SW480 (cell line): ENCODE results near the gene ADGRL3.

Experiments
- DNase-seq: peaks from one replicate; pipeline ENCODE4 v3.0.0-alpha.2; 2016; ENCODE audit warnings: low spot score

The ADGRL3 gene

DNA sequence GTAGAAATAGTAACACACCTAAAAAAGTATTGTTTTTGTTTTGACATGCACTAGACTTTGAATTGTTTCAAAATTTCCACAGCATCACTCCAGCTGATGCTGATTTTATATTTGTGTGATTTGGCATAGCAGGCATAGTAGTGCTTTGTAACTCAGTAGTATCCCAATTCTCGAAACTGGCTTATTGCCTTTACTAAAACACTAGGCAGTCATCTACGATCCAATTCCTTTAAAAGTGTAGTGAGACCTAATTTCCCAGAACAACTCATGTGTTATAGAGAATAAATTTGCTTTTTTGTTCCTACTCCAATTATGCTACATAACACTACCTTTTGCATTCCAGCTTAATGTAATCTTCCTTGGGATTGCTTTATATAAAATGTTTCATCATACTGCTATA is 797.7 kb downstream of the ADGRL3 start:
- DNase-seq = no peak

DNA sequence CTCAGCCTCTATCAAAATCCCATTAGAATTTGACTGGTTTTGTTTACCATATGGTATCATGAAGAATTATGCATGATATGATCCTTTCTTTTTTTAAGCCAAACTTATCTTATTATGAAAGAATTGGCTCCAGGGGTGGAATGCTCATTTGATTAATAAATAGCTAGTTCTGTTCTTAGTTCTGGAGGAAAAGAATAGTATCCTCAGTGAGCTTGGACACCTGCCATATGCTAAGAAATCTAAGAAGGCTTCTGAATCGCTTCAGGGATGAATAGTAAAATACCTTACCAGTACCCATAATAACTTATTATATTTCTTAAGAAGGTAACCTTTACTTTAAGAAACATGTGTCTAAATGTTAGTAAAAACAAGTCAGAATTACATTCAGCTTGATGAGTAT is 803.6 kb downstream of the ADGRL3 start:
- no peak for DNase-seq

DNA sequence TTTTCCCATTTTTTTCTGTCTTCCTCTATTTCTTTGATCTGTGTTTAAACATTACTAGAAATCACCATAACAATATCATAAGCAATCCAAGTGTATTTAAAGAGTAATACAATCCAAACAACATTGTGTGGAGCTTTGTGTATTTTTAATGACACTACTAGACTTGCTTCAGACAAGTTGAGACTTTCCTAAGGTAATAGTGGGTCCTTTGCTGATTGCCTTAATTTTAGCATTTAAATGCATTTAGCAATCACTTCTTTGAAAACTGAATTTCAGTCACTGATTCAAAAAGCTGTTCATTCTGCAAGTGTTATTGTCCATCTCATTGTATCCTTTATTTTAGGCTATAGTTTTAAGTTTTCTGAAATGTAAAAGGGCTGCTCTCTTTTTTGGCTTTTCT is 804.8 kb downstream of the ADGRL3 start:
- no peak for DNase-seq

DNA sequence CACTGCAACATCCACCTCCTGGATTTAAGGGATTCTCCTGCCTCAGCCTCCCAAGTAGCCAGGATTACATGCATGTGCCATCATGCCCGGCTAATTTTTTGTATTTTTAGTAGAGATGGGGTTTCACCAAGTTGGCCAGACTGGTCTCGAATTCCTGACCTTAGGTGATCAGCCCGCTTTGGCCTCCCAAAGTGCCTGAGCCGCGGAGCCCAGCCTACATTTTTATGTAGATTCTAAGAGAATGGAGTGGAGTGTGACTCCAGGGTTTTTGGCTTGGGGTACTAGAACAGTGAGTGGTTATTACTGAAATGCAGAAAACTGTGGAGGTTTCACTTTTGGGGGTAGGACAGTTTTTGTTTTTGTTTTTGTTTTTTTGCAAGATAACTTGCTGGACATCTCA is 806.0 kb downstream of the ADGRL3 start:
- no peak for DNase-seq

DNA sequence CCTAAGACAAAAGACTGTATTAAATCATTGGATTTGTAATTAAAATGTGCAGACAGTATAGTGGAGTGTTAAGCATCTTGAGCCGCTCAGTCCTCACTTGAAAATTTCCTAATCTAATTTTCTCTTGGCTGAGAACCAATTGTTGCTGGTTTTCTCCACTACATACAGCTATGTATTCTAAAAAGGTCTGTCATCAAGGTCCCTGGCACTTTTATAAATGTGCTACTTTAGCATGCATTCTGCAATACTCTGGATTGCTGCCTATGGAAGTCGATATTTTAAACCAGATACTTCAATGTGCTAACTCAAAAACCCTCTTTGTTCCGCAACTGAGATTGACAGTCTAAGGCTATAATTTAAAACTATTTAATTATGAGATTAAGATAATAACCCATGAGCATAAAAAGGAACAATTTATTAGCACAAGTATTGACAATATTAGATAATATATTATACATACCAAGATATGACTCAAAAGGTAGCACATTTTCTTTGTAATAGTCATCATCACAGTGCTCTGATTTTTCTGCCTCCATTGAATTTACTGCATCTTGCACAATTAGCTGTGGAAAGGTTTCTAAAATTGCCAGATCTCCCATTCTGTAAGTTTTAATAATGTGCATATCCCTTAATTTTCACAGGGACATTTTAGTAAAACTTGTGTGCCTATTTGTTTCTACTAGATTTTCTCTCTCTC is 815.1 kb downstream of the ADGRL3 start:
- DNase-seq = no peak

DNA sequence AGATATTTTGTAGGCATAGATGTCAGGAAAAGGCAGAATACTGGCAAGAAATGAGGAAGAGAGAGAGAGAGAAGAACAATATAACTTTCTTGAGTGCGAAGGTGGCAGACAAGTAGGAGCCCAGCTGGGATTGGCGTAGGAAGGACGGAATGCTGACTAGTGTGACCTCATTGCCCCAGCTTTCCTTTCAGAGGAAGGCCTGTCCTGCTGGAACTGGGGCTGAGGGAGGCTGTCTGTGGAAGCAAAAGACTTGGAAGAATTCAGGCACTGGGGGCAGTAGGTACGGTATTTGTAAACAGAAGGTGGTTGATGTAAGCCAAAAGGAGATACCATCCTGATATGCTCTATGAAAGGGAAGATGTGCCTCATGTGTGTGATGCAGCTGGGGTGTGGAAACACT is 818.4 kb downstream of the ADGRL3 start:
- DNase-seq = no peak

DNA sequence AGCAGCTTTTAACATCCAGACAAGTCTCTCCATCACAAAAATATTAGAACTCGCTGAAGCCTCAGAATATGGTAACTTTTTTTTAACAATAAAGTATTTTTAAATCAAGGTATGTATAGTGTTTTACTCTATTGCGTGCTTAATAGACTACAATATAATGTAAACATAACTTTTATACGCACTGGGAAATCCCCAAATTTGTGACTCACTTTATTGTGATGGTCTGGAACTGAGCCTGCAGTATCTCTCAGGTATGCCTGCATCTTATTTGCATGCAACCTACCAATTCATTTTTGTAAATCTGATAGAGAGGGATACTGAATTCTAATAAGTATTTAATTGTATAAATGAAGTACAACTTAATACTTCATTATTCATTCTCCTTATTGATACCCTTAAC is 823.5 kb downstream of the ADGRL3 start:
- no peak for DNase-seq

DNA sequence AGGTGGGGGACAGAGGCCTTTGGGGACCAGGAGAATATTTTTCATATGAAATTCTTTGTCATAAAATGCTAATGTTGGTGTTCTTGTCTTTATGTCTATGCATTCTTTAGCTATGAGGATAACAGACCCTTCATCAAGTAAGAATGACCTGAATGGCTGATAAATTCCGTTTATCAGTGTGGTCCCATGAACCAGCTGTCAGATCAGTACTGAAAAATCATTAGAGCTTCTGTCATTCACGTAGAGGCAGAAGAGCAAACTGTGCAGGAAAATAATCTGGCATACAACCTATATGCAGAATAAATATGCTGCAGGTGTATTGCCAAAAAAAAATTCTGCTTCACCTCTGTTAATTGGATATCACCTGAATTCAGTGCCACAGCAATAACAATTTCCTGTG is 828.6 kb downstream of the ADGRL3 start:
- no peak for DNase-seq

DNA sequence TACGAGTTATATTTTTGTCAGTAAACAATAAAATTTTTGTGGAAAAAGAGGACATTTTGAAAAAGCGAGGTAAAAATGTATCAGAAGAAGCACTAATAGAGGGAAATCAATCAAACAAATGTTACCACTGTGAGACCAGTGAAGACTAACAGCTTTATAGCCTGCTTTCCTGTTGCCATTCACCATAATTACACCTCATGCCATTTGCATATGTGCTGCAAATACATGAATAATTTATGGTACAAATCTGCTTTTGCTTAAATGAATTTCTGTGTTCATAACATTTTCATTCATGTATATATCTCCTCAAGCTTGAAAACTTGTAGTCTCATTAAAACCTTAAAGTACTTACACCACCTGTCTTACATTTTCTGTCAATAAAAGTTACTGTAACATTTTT is 830.8 kb downstream of the ADGRL3 start:
- DNase-seq = no peak

DNA sequence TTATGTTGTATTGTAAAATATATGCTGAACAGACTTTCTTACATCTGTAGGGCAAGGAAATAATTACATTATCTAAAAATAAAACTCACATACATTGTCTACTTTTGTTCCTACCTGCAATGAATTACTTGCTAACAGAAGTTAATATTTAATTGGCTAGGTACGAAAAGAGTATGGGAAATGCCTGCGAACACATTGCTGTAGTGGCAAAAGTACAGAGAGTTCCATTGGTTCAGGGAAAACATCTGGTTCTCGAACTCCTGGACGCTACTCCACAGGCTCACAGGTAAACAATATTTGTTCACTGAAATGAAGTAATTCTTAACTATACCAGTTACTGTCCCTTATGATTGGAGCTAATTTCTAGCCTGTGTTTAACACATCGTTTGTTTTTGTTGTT is 837.4 kb downstream of the ADGRL3 start:
- DNase-seq = no peak

DNA sequence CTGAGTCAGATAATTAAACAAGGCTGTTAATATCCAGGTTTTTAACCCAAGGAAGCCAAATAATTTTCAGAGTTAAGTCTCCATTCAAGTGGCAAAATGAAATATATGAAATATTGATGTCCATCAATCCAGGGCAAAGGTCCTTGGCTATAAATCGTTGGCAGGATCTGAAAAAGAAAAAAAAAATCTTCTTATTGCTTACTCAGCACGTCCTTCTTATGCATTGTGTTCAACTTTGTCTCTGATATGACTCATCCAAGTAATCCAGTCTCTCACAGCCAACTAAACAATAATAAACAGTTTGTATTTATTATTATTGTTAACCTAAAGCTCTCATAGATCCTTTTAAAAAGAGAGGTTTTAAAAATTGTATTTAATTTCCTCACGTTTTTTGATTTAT is 851.2 kb downstream of the ADGRL3 start:
- no peak for DNase-seq

DNA sequence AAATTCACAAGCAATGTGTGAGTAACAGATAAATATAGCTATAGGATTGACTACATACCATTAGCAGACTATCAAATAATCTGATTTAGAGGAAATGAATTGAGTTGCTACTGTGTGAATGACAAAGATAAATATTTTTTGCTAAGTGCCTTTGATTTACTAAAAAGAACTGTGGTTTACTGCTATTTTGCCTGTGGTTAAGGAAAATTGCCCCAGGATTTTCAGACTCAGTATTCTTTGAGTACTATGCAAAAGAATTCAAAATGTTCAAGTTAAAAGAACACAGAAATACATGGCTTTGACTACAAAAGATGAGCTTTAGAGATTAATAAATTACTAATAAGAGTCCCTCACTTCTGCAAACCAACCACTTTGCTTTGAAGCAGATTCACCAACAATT is 853.8 kb downstream of the ADGRL3 start:
- no peak for DNase-seq

DNA sequence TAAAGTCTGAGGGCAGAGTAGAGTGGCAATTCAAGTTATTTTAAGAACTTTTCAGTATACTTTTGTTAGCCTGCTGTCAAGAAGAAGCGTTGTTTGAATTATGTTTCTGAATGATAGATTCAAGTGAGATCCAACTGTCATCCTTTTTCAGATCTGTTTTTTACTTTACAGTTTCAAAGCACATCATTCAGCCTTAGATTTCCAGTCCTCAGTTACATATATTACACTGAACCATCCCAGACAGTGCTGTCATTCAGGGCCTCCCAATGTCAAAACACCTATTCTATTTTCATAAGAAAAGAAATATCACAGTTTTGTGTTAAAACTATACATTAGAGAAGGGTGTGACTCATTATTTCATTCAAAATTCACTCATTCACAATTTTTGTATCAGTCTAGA is 856.9 kb downstream of the ADGRL3 start:
- DNase-seq = no peak

DNA sequence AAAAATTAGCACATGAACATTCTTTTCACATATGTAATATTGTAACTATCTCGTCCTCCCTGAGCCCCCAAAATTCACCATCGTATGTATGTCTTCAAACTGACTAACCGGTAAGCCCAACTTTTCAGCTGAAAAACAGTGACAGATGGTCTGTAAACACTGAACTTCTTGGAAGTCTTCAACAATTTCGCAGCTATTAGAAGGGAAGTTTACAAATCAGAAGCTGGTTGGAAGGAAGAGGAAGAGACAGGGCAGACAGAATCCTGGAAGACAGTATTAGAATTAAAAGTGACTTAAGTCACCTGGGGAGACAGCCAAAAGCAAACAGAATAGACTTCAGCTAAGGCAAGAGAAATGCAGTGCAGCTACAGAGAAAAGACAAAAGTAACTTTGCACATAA is 858.4 kb downstream of the ADGRL3 start:
- DNase-seq = no peak

DNA sequence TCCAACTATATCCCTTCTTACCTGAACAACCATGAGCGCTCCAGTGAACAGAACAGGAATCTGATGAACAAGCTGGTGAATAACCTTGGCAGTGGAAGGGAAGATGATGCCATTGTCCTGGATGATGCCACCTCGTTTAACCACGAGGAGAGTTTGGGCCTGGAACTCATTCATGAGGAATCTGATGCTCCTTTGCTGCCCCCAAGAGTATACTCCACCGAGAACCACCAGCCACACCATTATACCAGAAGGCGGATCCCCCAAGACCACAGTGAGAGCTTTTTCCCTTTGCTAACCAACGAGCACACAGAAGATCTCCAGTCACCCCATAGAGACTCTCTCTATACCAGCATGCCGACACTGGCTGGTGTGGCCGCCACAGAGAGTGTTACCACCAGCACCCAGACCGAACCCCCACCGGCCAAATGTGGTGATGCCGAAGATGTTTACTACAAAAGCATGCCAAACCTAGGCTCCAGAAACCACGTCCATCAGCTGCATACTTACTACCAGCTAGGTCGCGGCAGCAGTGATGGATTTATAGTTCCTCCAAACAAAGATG is 870.2 kb downstream of the ADGRL3 start:
- DNase-seq = no peak

DNA sequence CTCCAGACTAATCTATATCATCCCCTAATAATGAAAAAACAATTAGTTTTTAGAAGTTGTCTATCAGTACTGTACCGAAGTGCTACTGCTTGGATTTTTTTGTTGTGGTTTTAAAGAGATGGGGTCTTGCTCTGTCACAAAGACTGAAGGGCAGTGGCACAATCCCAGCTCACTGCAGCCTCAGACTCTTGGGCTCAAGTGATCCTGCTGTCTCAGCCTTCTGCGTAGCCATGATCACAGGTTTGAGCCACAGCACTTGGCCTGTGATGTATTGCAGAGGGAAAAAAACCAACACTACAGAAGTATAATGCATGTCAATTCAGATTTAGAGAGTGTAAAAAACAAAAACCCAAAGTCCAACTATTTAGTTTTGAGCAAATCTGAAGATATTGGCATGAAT is 875.0 kb downstream of the ADGRL3 start:
- DNase-seq = no peak

DNA sequence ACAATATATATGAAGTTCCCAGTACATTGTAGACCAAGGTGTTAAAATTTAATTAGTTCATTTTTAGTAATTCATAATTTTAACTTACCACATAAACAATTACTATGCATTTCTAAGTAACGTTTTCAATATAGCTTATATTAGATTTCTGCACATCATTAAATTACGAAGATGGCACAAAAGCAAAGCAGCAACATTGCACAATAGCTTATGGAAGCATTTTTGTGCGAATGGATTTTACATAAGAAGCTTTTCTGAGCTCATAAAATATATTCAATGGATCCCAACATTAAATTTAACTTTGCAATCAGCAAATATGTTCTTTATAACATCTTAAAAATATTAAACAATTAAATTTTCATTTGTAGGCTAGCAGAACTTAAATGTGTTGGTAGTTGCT is 875.4 kb downstream of the ADGRL3 start:
- DNase-seq = no peak

DNA sequence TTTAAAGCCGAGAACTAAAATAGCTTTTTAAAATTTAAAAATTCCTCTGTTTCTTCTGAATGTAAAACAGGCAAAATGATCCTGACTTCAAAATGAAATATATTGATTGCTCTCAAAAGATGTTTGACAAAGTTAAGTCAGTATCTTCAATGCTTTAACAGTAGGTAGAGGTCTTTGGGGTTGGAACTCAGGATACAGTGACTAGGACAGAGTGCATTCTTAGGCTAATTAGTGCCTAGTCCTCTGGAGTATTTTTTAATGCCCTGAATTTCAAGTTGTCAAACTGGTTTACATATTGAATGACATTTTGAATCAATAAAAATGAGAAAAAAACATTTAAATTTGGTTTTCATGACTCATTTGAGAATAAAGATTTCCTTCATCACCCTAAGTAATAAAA is 877.3 kb downstream of the ADGRL3 start:
- no peak for DNase-seq

DNA sequence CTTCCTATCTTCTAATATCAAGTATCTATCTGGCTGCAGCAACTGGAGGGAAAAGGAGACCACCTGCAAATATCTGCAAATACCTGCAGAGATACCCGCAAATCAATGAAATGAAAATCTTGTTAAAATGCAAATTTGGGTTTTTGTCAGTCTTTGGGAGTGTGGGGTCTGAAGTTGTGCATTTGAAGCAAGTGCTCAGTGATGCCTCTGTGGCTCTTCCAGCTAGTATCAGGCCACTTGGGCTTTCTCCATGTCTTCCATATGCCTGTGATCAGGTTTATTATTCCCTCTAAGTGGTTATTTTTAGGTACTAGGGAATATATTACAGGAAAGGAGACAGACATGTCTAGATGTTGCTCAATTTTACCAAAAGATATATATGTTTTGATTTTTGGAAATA is 880.3 kb downstream of the ADGRL3 start:
- no peak for DNase-seq

DNA sequence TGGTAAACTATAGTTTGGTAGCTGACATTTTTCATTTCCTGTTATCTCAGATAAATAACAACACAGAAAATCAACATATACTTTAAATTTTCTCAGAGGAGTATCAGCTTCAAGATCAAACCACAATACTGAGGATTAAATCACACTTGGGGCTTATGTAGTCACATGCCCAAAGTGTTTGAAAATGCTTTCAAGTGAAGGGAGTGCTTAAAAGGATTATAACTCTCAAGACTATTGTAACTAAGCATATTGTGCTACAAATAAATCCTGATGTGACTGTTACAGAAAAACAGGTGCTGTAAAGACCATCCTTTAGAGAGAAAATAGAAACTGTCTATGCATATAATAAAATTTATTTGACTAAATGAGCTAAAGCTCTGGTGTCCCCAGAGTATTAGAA is 887.6 kb downstream of the ADGRL3 start:
- no peak for DNase-seq

DNA sequence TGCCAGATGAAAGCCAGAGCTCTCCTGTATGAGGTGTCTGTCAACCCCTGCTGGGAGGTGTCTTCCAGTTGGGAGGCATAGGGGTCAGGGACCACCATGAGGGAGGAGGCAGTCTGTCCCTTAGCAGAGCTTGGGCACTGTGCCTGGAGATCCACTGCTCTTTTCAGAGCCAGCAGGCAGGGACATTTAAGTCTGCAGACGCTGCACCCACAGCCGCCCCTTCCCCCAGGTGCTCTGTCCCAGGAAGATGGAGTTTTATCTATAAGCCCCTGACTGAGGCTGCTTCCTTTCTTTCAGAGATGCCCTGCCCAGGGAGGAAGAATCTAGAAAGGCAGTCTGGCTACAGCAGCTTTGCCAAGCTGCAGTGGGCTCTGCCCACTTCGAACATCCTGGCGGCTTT is 893.6 kb downstream of the ADGRL3 start:
- DNase-seq = no peak

DNA sequence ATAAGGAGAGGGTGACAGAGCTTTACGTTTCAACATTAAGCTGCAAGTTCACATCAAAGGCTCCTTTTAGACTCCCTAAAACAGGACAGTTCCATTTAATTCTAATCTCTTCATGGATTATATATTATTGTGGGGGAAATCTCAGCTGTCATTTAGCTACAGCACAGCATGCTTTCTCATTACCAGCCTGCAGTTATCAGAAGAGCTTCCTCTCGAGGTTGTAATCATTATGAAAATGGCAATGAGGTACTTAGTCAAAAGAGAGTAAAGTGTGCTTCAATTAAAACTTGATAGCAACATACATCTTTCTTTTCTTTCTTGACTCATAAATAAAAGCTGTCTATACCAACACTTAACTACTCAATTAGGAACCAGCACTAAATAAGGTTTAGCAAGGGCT is 896.8 kb downstream of the ADGRL3 start:
- DNase-seq = no peak

DNA sequence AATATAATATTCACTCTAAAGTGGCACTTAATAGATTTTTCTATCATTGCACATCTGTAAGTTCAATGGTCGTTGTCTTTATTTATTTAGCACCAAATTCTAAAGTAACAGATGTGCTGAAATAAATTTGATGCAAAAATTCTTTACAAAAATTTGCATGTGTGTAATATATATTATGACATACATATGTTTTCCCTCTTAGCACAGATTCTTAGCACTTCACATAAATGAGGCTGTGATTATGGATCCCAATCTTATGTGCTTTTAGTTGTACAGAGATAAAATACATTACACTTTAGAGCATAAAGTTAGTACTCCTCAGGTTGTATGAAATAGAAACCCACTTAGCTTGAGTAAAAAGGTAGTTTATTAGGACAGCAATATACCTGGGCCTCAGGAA is 915.1 kb downstream of the ADGRL3 start:
- no peak for DNase-seq

DNA sequence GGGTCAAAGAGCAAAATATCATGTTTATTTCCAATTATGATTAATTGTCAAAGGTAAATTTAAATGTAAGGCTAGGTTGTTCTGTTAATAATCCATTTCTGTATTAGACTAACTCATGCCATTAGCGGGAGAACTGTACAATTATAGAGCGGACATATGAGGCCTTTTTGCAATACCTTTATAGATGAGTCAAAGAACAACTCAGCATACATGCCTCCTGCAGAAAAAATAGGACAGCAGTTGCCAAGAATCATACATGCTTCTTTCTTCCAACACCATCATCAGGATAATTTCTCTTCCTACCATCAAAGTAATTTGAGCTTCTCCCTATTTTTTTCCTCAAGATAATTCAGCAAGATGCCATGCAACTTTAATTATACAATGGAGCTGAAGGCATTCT is 917.8 kb downstream of the ADGRL3 start:
- no peak for DNase-seq

DNA sequence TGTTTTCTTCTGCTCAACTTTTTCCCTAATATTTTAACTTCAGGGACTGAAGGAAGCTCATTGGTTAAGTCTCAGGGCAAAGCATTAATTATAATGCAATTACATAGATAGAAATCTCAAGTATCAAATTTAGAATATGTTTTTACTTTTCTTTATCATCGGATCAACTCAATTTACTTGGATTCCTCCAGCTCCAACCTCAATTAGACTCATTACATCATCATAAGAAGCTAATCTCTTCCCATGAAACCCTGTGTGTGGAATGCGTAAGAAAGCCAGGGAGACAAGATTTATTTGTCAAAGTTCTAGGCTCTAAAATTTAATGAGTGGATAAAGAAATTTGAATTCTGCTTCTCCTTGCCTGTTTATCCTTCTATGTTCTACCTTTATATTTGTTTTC is 918.4 kb downstream of the ADGRL3 start:
- no peak for DNase-seq
